GM18502 (cell line): ENCODE measurements around the gene INKA1.
"Not testable (repeated sequence)": the region's sequence is repeated elsewhere in the genome, so short reads cannot be mapped to it uniquely, and the experiment has no call there.

Experiments used
- ATAC-seq: cut with Tn5 transposase; IDR thresholded peaks from one replicate; pipeline ENCODE4 v1.9.1; 2021; ENCODE audit warnings: mild to moderate bottlenecking; ENCODE audit not compliant: unreplicated experiment, poor library complexity

The INKA1 gene

DNA sequence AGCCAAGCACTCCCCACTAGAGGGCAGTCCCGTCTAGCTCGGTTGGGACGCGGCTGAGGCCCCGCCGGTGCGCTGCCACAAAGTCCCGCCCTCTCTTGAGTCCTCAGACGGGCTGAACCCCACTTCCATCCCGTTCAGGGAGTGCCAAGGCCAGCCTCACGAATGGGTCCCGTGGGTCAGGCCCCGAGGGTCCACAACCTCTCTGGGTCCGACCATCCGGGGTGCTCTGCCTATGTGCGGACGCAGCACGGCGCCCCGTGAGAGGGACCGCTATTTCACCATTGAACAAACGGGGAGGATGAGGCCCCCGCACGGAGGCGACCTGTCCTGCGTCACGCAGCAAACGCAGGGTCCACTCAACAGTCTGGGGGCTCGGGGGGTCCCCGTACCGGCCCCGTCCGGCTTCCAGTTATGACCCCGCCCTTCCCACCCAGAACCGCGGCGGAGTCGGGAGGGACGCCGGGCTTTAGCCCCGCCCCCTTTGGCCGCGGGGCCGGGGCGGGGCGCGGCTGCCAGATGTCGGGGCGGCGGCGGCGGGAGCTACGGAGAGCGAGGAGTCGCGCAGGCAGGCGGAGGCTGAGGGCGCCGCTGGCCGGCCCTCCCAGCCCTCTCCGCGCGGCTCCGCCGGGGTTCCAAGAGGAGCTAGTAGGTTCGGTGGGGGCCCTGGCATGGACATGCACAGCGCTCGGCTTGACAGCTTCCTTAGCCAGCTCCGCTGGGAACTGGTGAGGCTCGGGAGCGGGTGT is at the start of gene INKA1:
Gene INKA1, plus strand, starts transcription at position 543 of the 746 bp plus-strand sequence. Its CDS starts 132 bp downstream, at position 675.
- ATAC-seq = peak; percentile 61

- ATAC-seq = no peak
Observed at GRCh38 chr3:49754536-49754935, 48.5 kb upstream of the INKA1 start.

DNA sequence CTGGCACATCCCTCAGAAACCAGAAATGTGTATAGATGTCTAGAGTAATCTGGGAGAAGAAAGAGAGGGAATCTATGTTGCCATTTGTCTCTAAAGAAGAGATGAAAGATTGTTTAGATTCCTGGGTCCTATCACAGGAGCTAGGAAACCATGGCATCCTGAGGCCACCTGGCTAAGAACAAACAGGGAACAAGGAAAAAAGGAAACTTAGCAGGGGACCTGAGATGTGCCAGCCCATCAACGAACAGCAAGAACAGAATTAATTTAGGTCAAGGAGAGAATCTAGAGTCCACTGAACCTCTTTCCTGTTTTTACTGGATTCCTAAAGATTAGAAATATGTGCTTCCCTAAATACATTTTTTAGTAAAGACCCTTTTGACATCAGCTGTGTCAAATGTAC is 47.0 kb upstream of the INKA1 start:
- ATAC-seq = no peak

DNA sequence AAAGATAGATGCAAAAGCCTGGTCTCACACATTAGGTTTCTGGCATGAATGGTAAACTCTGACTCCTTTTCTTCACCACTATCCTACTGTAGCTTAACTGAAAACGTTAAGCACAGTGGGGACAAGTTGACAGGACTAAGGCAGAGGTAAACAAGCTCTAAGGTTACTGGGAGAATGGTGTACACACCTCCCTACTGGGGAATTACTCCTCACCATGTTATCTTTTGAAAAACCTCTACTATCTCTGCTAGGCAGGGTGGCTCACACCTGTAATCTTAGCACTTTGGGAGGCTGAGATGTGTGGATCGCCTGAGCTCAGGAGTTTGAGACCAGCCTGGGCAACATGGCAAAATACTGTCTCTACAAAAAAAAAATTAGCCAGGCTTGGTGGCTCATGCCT is 45.9 kb upstream of the INKA1 start:
- ATAC-seq = no peak

- no peak for ATAC-seq
Observed at GRCh38 chr3:49759226-49759625, 43.8 kb upstream of the INKA1 start.

GRCh38 chr3:49761661-49762060 is 41.4 kb upstream of the INKA1 start:
- no peak for ATAC-seq

DNA sequence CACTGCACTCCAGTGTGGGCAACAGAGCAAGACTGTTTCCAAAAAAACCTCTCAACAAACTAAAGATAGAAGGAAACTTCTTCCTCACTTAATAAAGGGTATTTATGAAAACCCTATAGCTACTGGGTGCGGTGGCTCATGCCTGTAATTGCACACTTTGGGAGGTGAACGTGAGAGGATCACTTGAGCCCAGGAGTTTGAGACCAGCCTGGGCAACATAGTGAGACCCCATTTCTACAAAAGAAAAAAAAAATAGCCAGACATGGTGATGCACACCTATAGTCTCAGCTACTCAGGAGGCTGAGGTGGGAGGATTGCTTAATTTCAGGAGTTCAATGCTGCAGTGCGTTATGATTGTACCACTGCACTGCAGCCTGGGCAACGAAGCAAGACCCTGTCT is 39.1 kb upstream of the INKA1 start:
- no peak for ATAC-seq

DNA sequence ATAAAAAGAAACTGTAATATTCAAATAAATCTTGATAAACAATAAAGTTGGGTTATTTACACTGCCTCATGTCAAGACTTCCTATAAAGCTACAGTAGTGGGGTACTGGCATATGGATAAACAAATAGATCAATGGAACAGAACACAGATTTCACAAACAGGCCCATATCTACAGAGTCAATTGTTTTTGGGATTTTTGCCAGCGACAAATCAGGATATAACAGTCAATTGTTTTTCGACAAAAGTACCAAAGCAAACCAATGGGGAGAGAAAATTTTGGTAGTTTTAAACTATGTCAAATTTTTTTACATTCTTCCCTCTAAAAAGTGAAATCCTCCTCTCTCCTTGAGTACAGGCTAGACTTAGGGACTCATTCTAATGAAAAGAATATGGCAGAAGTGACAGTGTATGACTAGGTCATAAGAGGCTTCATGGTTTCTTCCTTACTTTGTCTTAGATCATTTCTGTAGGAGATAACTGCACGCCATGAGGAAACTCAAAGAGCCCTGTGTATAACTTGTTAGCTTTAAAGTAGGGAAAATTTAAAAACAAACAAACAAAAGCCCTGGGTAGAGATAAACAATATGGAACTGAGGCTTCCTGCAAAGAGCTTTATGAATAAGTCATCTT is 33.7 kb upstream of the INKA1 start:
- no peak for ATAC-seq

GRCh38 chr3:49769926-49770325 is 33.1 kb upstream of the INKA1 start:
- no peak for ATAC-seq

DNA sequence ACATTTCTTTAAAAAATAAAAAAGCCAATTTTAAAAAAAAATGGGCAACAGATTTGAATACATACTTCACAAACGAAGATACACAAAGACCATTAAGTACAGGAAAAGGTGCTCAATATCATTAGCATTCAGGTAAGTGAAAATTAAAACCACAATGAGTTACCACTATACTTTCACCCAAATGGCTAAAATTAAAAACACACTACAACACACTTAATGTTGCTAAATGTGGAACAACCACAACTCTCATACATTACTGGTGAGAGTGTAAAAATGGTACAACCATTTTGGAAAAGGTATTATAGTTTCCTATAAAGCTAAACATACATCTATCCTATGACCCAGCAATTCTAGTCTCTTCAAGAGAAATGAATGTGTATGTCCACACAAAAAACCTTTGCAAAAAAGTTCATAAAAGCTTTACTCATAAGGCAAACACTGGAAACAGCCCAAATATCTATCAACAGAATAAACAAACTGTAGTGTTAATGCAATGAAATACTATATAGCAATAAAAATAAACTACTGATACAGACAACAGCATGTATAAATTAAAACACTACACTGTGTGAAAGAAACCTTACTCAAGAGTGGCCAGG is 31.6 kb upstream of the INKA1 start:
- ATAC-seq = no peak

DNA sequence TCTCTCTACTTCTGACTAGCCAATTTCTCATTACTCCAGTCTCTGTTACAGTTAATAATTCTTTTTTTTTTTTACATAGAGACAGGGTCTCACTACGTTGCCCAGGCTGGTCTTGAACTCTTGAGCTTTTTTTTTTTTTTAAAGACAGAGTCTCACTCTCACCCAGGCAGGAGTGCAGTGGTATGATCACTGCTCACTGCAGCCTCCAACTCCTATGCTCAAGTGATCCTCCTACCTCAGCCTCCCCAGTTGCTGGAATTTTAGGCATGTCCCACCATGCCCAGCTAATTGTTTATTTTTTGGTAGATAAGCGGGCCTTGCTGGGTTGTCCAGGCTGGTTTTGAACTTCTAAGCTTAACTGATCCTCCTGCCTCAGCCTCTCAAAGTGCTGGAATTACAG is 30.4 kb upstream of the INKA1 start:
- no peak for ATAC-seq

DNA sequence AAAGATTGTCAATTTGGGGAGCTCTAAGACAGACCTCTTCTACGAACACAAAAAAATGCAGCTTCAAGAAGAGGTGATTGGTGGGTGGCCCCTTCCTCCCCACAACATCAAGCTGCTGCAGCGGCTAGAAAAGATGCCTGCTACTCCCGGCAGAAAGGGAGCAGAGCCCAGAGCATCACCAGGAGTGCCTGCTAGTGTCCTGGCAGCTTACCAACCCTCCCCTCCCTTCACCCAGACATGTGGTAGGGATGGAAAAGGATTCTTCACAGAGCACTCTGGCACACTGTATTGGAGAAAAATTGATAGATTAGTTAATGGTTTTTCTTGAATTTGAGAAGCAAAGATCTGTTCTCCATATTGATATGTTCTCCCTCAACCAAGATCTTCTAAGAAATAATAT is 27.5 kb upstream of the INKA1 start:
- ATAC-seq = no peak

- ATAC-seq = not testable (repeated sequence)
Observed at GRCh38 chr3:49776101-49776500, 27.0 kb upstream of the INKA1 start.

- no peak for ATAC-seq
Observed at GRCh38 chr3:49779358-49780079, 23.5 kb upstream of the INKA1 start.

DNA sequence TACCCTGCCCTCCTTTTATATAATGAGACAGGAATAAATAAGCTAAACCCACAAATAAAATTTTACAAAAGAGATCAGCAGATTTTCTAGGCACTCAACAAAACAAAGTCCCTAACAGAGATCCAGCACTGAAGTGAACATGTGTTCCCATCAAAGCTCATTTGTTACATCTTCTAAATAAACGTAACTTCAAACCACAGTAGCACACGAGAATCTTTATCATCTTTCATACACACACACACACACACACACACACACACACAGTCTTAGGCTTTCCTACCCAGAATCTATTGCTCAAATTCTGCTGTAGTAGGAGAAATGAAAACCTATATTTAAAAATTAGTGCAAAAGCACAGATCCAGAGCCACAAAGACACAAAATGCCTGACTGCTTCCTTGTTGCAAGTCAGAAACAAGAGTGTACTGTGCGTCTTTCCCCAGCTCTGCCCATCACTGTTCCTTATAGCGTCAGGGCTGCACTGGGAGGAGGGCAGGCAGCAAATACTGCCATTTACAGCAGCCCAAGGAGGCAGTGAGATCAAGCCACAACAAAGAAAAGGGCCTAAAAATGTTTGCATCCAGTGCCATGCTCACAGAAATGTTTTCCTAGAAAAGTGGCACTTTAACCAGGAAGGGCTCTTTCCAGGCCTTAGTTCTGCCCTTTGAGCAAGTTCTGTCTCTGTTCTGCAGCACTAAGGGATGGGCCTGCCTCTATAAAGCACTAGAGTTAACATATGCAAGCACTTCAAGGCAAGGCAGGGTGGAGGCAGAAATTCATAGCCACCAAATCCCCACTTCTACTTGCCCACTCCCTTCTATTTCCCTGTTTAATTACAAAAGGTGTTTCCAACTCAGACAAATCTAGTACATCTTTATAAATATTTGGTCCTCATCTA is 22.7 kb upstream of the INKA1 start:
- no peak for ATAC-seq

- not testable (repeated sequence) for ATAC-seq
Observed at GRCh38 chr3:49780975-49781365, 22.1 kb upstream of the INKA1 start.

DNA sequence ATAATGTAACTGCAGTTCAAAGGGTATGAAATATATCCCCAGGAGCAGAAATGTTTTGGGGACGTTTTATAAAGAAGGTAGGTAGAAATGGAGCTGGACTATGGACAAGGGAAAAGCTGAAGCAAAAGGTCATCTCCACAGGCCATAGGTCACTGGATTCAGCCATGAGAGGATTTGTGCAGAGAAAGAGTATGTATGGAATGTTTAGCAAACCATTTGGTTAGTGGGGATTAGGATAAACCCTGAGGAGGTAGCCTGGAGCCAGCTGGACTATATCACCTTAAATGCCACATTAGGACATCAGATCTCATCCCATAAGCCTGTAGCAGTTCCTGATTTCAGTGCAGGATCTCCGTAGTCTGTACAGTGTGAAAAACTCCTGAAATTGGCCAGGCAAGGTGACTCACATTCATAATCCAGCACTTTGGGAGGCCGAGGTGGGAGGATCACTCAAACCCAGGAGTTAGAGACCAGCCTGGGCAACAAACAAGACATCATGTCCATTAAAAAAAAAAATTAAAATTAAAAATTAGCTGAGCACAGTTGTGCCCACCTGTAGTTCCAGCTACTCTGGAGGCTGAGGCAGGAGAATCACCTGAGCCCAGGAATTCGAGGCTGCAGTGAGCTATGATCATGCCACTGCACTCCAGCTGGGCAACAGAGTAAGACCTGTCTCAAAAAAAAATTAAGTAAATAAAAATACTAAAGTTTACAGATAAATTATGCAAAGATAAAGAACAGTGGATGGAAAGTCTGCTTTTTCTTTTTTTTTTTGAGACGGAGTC is 21.5 kb upstream of the INKA1 start:
- ATAC-seq = no peak

DNA sequence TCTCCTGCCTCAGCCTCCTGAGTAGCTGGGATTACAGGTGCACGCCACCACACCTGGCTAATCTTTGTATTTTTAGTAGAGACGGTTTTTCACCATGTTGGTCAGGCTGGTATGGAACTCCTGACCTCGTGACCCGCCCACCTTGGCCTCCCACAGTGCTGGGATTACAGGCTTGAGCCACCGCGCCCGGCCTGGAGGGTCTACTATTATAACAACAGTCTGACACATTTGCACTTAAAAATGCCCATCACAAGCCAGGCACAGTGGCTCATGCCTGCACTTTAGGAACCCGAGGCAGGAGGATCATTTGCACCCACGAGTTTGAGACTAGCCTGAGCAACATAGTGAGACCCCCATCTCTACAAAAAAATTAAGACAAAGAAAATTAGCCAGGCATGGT is 20.8 kb upstream of the INKA1 start:
- ATAC-seq = not testable (repeated sequence)
